Mammary epithelial cell (primary cell): ENCODE data around the gene ZNF292.

ENCODE experiments used
- EZH2 ChIP-seq: IDR thresholded peaks from 2 replicates; pipeline ENCODE4 v1.6.1; 2012; ENCODE audit warnings: low read length, inconsistent platforms, borderline replicate concordance
- TF ChIP-seq, protein P1 (sequence below), 2 donors: IDR thresholded peaks in 1 of 2; conservative IDR thresholded peaks in 1 of 2; 2 replicates each; pipeline ENCODE4 v1.5.1; 2011 to 2012; ENCODE audit warnings: inconsistent platforms in 2 of 2, low read length in 2 of 2, mild to moderate bottlenecking in 2 of 2, control low read depth in 1 of 2, low read depth in 1 of 2; ENCODE audit not compliant: insufficient read depth in 1 of 2; ENCODE audit errors: extremely low read depth in 1 of 2

DNA sequence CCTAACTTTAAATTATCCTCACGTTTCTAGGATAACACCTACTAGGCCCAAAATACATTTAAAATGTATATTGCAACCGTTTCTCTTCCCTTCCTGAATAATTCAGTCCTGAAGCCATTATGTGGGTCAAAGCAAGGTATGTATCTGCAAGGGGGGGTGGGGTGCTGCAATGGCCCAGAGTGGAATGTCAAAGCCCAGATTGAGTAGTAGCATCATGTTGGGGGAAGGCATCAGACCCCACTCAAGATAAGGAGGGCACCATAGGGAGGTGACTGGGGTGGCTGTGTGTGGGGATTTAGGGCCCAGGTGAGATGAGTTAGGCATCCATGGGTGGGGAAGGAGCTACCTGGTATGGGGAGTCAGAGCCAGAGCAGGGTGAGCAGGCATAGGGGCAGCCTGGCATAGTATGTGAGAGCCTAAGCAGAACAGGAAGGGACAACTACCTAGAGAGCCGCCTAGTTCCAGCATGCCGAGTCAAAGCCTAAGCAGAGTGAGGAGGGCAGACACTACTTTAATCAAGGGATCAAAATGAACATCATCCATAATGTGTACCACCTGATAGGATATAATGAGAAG lies 48.2 kb downstream of the ZNF292 start:
- TF ChIP-seq, protein P1, sequence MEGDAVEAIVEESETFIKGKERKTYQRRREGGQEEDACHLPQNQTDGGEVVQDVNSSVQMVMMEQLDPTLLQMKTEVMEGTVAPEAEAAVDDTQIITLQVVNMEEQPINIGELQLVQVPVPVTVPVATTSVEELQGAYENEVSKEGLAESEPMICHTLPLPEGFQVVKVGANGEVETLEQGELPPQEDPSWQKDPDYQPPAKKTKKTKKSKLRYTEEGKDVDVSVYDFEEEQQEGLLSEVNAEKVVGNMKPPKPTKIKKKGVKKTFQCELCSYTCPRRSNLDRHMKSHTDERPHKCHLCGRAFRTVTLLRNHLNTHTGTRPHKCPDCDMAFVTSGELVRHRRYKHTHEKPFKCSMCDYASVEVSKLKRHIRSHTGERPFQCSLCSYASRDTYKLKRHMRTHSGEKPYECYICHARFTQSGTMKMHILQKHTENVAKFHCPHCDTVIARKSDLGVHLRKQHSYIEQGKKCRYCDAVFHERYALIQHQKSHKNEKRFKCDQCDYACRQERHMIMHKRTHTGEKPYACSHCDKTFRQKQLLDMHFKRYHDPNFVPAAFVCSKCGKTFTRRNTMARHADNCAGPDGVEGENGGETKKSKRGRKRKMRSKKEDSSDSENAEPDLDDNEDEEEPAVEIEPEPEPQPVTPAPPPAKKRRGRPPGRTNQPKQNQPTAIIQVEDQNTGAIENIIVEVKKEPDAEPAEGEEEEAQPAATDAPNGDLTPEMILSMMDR (conservative IDR thresholded peaks at IDR 0.05 in 1 of 2, IDR thresholded peaks at IDR 0.05 in 1 of 2; ENCODE audit: extremely low read depth in 1 of 2, insufficient read depth in 1 of 2, low read depth in 1 of 2, low read length in 2 of 2) = no peak
- no peak for TF ChIP-seq EZH2
